HUES6 (cell line): Measurements from ENCODE around the gene NECTIN2.
A peak's percentile ranks its signal among the peaks of the same experiment; 100 is the strongest.
"Not testable (repeated sequence)": the region's sequence is repeated elsewhere in the genome, so short reads cannot be mapped to it uniquely, and the experiment has no call there.

Experiments
- H3K27ac ChIP-seq: 2 replicates; pipeline ENCODE4 v1.7.0; 2013; ENCODE audit warnings: low read depth, mild to moderate bottlenecking, low read length, inconsistent platforms
- H3K27me3 ChIP-seq: 2 replicates; pipeline ENCODE4 v1.6.1; 2013; ENCODE audit warnings: low read length; ENCODE audit not compliant: control insufficient read depth, insufficient read depth
- H3K36me3 ChIP-seq: 2 replicates; pipeline ENCODE4 v1.6.1; 2013; ENCODE audit warnings: low read length; ENCODE audit not compliant: control insufficient read depth, insufficient read depth
- H3K4me1 ChIP-seq: 2 replicates; pipeline ENCODE4 v1.6.1; 2013; ENCODE audit warnings: low read length; ENCODE audit not compliant: control insufficient read depth, insufficient read depth
- H3K4me3 ChIP-seq: 2 replicates; pipeline ENCODE4 v1.5.1; 2013; ENCODE audit warnings: low read depth, low read length
- H3K9ac ChIP-seq: one replicate; pipeline ENCODE4 v1.6.1; 2013; ENCODE audit warnings: mild to moderate bottlenecking, low read length
- H3K9me3 ChIP-seq: 2 replicates; pipeline ENCODE4 v1.6.1; 2013; ENCODE audit warnings: low read depth, low read length; ENCODE audit not compliant: control insufficient read depth, insufficient read depth

Gene NECTIN2

DNA sequence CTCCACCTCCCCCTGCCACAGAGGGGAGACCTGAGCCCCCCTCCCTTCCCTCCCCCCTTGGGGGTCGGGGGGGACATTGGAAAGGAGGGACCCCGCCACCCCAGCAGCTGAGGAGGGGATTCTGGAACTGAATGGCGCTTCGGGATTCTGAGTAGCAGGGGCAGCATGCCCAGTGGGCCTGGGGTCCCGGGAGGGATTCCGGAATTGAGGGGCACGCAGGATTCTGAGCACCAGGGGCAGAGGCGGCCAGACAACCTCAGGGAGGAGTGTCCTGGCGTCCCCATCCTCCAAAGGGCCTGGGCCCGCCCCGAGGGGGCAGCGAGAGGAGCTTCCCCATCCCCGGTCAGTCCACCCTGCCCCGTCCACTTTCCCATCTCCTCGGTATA is 57.1 kb downstream of the NECTIN2 start:
- H3K27ac ChIP-seq = no peak overlapping the region
- H3K9me3 ChIP-seq = no peaks in the 10 kb centered on the region
- H3K4me1 ChIP-seq = peaks cover 10% of the 10 kb centered on the region; the same call in 1 of the 2 replicates
- peaks cover 56% of the 10 kb centered on the region for H3K36me3 ChIP-seq
- H3K27me3 ChIP-seq = no peaks in the 10 kb centered on the region
- H3K4me3 ChIP-seq = no peak overlapping the region
- H3K9ac ChIP-seq = no peak overlapping the region

DNA sequence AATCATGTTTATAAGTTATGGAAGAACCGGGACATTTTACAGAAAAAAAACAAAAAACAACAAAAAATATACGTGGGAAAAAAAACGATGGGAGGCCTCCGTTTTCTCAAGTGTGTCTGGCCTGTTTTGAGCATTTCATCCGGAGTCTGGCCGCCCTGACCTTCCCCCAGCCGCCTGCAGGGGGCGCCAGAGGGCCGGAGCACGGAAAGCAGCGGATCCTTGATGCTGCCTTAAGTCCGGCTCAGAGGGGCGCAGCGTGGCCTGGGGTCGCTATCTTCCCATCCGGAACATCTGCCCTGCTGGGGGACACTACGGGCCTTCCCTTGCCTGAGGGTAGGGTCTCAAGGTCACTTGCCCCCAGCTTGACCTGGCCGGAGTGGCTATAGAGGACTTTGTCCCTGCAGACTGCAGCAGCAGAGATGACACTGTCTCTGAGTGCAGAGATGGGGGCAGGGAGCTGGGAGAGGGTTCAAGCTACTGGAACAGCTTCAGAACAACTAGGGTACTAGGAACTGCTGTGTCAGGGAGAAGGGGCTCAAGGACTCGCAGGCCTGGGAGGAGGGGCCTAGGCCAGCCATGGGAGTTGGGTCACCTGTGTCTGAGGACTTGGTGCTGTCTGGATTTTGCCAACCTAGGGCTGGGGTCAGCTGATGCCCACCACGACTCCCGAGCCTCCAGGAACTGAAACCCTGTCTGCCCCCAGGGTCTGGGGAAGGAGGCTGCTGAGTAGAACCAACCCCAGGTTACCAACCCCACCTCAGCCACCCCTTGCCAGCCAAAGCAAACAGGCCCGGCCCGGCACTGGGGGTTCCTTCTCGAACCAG is 57.7 kb downstream of the NECTIN2 start:
- Histone ChIP-seq H3K4me1 (peaks cover 10% of the 10 kb centered on the region; the same call in 1 of the 2 replicates), H3K27me3 (no peaks in the 10 kb centered on the region), H3K9ac (peak overlapping the region; percentile 15), H3K4me3 (no peak overlapping the region), H3K9me3 (no peaks in the 10 kb centered on the region), H3K27ac (no peak overlapping the region), H3K36me3 (peaks cover 57% of the 10 kb centered on the region)

DNA sequence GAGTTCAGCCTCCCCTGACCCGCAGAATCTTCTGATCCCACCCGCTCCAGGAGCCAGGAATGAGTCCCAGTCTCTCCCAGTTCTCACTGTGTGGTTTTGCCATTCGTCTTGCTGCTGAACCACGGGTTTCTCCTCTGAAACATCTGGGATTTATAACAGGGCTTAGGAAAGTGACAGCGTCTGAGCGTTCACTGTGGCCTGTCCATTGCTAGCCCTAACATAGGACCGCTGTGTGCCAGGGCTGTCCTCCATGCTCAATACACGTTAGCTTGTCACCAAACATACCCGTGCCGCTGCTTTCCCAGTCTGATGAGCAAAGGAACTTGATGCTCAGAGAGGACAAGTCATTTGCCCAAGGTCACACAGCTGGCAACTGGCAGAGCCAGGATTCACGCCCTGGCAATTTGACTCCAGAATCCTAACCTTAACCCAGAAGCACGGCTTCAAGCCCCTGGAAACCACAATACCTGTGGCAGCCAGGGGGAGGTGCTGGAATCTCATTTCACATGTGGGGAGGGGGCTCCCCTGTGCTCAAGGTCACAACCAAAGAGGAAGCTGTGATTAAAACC is 58.4 kb downstream of the NECTIN2 start:
- Histone ChIP-seq H3K9me3 (no peaks in the 10 kb centered on the region), H3K27me3 (no peaks in the 10 kb centered on the region), H3K4me1 (peaks cover 10% of the 10 kb centered on the region; the same call in 1 of the 2 replicates), H3K4me3 (no peak overlapping the region), H3K36me3 (peaks cover 58% of the 10 kb centered on the region), H3K27ac (no peak overlapping the region), H3K9ac (no peak overlapping the region)

DNA sequence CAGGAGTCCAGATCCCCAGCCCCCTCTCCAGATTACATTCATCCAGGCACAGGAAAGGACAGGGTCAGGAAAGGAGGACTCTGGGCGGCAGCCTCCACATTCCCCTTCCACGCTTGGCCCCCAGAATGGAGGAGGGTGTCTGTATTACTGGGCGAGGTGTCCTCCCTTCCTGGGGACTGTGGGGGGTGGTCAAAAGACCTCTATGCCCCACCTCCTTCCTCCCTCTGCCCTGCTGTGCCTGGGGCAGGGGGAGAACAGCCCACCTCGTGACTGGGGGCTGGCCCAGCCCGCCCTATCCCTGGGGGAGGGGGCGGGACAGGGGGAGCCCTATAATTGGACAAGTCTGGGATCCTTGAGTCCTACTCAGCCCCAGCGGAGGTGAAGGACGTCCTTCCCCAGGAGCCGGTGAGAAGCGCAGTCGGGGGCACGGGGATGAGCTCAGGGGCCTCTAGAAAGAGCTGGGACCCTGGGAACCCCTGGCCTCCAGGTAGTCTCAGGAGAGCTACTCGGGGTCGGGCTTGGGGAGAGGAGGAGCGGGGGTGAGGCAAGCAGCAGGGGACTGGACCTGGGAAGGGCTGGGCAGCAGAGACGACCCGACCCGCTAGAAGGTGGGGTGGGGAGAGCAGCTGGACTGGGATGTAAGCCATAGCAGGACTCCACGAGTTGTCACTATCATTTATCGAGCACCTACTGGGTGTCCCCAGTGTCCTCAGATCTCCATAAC is 59.5 kb downstream of the NECTIN2 start, which contains the start of gene APOE:
TSS of gene APOE (plus strand) at position 360 of the 724 bp plus-strand sequence. CDS start 829 bp downstream, outside the sequence.
- peaks cover 51% of the 10 kb centered on the region for H3K36me3 ChIP-seq
- H3K4me1 ChIP-seq = peaks cover 10% of the 10 kb centered on the region; the same call in 1 of the 2 replicates
- H3K4me3 ChIP-seq = peak within 1 kb of the TSS; percentile 95
- no peaks in the 10 kb centered on the region for H3K27me3 ChIP-seq
- peak within 1 kb of the TSS; percentile 65 for H3K27ac ChIP-seq
- peak within 1 kb of the TSS; percentile 92 for H3K9ac ChIP-seq
- H3K9me3 ChIP-seq = no peaks in the 10 kb centered on the region

DNA sequence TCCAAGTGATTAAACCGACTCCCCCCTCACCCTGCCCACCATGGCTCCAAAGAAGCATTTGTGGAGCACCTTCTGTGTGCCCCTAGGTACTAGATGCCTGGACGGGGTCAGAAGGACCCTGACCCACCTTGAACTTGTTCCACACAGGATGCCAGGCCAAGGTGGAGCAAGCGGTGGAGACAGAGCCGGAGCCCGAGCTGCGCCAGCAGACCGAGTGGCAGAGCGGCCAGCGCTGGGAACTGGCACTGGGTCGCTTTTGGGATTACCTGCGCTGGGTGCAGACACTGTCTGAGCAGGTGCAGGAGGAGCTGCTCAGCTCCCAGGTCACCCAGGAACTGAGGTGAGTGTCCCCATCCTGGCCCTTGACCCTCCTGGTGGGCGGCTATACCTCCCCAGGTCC is 61.5 kb downstream of the NECTIN2 start:
- Histone ChIP-seq H3K36me3 (peaks cover 31% of the 10 kb centered on the region), H3K9me3 (no peaks in the 10 kb centered on the region), H3K4me1 (peaks cover 19% of the 10 kb centered on the region), H3K4me3 (no peak overlapping the region), H3K9ac (no peak overlapping the region), H3K27me3 (no peaks in the 10 kb centered on the region), H3K27ac (no peak overlapping the region)

DNA sequence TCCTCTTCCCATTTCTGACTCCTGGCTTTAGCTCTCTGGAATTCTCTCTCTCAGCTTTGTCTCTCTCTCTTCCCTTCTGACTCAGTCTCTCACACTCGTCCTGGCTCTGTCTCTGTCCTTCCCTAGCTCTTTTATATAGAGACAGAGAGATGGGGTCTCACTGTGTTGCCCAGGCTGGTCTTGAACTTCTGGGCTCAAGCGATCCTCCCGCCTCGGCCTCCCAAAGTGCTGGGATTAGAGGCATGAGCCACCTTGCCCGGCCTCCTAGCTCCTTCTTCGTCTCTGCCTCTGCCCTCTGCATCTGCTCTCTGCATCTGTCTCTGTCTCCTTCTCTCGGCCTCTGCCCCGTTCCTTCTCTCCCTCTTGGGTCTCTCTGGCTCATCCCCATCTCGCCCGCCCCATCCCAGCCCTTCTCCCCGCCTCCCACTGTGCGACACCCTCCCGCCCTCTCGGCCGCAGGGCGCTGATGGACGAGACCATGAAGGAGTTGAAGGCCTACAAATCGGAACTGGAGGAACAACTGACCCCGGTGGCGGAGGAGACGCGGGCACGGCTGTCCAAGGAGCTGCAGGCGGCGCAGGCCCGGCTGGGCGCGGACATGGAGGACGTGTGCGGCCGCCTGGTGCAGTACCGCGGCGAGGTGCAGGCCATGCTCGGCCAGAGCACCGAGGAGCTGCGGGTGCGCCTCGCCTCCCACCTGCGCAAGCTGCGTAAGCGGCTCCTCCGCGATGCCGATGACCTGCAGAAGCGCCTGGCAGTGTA is 62.2 kb downstream of the NECTIN2 start:
- Histone ChIP-seq H3K4me3 (no peak overlapping the region), H3K27me3 (no peaks in the 10 kb centered on the region), H3K27ac (no peak overlapping the region), H3K9ac (no peak overlapping the region), H3K9me3 (no peaks in the 10 kb centered on the region), H3K36me3 (peaks cover 27% of the 10 kb centered on the region), H3K4me1 (peaks cover 23% of the 10 kb centered on the region)

DNA sequence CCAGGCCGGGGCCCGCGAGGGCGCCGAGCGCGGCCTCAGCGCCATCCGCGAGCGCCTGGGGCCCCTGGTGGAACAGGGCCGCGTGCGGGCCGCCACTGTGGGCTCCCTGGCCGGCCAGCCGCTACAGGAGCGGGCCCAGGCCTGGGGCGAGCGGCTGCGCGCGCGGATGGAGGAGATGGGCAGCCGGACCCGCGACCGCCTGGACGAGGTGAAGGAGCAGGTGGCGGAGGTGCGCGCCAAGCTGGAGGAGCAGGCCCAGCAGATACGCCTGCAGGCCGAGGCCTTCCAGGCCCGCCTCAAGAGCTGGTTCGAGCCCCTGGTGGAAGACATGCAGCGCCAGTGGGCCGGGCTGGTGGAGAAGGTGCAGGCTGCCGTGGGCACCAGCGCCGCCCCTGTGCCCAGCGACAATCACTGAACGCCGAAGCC is 62.8 kb downstream of the NECTIN2 start:
- no peaks in the 10 kb centered on the region for H3K9me3 ChIP-seq
- peaks cover 27% of the 10 kb centered on the region for H3K36me3 ChIP-seq
- H3K4me3 ChIP-seq = no peak overlapping the region
- H3K4me1 ChIP-seq = peaks cover 27% of the 10 kb centered on the region
- no peaks in the 10 kb centered on the region for H3K27me3 ChIP-seq
- H3K9ac ChIP-seq = no peak overlapping the region
- no peak overlapping the region for H3K27ac ChIP-seq

DNA sequence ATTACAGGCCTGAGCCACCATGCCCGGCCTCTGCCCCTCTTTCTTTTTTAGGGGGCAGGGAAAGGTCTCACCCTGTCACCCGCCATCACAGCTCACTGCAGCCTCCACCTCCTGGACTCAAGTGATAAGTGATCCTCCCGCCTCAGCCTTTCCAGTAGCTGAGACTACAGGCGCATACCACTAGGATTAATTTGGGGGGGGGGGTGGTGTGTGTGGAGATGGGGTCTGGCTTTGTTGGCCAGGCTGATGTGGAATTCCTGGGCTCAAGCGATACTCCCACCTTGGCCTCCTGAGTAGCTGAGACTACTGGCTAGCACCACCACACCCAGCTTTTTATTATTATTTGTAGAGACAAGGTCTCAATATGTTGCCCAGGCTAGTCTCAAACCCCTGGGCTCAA is 63.7 kb downstream of the NECTIN2 start:
- peaks cover 27% of the 10 kb centered on the region for H3K36me3 ChIP-seq
- H3K4me3 ChIP-seq = no peak overlapping the region
- no peaks in the 10 kb centered on the region for H3K27me3 ChIP-seq
- H3K27ac ChIP-seq = no peak overlapping the region
- H3K9me3 ChIP-seq = no peaks in the 10 kb centered on the region
- H3K9ac ChIP-seq = no peak overlapping the region
- peaks cover 29% of the 10 kb centered on the region for H3K4me1 ChIP-seq

DNA sequence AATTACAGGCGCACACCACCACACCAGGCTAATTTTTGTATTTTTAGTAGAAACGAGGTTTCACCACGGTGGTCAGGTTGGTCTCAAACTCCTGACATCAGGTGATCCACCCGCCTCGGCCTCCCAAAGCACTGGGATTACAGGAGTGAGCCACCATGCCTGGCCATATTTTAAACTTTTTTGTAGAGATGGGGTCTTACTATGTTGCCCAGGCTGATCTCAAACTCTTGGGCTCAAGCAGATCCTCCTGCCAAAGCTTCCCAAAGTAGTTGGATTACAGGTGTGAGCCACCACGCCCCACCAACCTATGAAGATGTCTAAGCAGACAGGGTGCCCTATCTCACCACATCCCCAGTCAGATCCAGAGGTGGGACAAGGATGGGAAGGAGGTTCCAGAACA is 65.8 kb downstream of the NECTIN2 start:
- H3K4me3 ChIP-seq, H3K27ac ChIP-seq, H3K27me3 ChIP-seq, H3K9me3 ChIP-seq, H3K9ac ChIP-seq: not testable (repeated sequence)
- H3K4me1 ChIP-seq = peaks cover 27% of the 10 kb centered on the region
- peaks cover 27% of the 10 kb centered on the region for H3K36me3 ChIP-seq

DNA sequence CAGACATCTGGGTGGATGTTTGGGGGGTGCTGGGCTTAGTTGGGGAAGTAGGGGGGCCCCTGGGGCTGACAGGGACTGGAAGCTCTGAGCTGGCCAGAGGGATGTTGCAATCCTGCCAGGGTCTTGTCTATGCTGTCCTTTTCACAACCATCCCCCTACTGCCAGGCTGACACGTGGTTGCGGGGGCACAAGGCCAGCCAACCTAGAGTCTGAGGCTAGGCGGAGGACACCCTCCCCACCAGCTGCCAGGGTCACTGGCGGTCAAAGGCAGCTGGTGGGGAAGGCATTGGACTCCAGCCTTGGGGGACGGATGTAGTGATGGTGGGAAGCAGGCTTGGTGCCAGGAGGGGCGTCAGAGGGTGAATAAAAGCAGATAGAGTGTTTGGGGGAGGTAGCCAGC is 66.8 kb downstream of the NECTIN2 start:
- Histone ChIP-seq H3K9ac (no peak overlapping the region), H3K36me3 (peaks cover 18% of the 10 kb centered on the region), H3K27ac (no peak overlapping the region), H3K9me3 (no peaks in the 10 kb centered on the region), H3K4me3 (no peak overlapping the region), H3K27me3 (no peaks in the 10 kb centered on the region), H3K4me1 (peaks cover 27% of the 10 kb centered on the region)
